H1 (cell line): ENCODE data around the gene SLC2A8. TPM values are rescaled to one million over a fixed set of nuclear protein-coding genes. Genes with fewer than 3 reads are reported as not detected.

Experiments
- CTCF ChIA-PET: fragments of 300-600 bp; sonication (Branson Sonifier 250); formaldehyde crosslinking; loops from one replicate; lab custom pipeline; 2021; ENCODE audit not compliant: partially characterized antibody; lab: Charles Lee
- POLR2A ChIA-PET: fragments of 300-600 bp; sonication (Branson Sonifier 250); formaldehyde crosslinking; loops from one replicate; lab custom pipeline; 2021; ENCODE audit warnings: inconsistent platforms; ENCODE audit not compliant: partially characterized antibody; lab: Charles Lee
- DNase-seq, 2 experiments: peaks; one replicate each; pipeline versions ENCODE4 v3.0.0 to v3.0.0-alpha.2; 2010 to 2022; ENCODE audit warnings: low spot score in 2 of 2, low read depth in 1 of 2, mixed read lengths in 1 of 2
- FAIRE-seq: peaks from 2 replicates; lab custom pipeline; 2011; peaks lifted over from hg19 to GRCh38; lab: Jason Lieb, UNC
- H2AFZ ChIP-seq: 2 replicates; pipeline ENCODE4 v1.8.1; 2012; ENCODE audit warnings: low read length, inconsistent platforms
- H2AK5ac ChIP-seq: 2 replicates; pipeline ENCODE4 v1.6.1; 2013; ENCODE audit warnings: low read depth, low read length
- H2BK120ac ChIP-seq: replicated peaks from 2 replicates; pipeline ENCODE3; 2013; ENCODE audit warnings: low read depth, low read length, inconsistent platforms
- H2BK12ac ChIP-seq: 2 replicates; pipeline ENCODE4 v1.6.1; 2013; ENCODE audit warnings: low read depth, low read length
- H2BK15ac ChIP-seq: 2 replicates; pipeline ENCODE4 v1.6.1; 2013; ENCODE audit warnings: low read length
- H2BK20ac ChIP-seq: 2 replicates; pipeline ENCODE4 v1.6.1; 2013; ENCODE audit warnings: low read length
- H2BK5ac ChIP-seq: 2 replicates; pipeline ENCODE4 v1.6.1; 2013; ENCODE audit warnings: low read depth, low read length
- H3K14ac ChIP-seq: 2 replicates; pipeline ENCODE4 v1.6.1; 2013; ENCODE audit warnings: inconsistent platforms; ENCODE audit not compliant: insufficient read length
- H3K18ac ChIP-seq: 2 replicates; pipeline ENCODE4 v1.6.1; 2013; ENCODE audit warnings: low read length; ENCODE audit errors: extremely low read depth
- H3K23ac ChIP-seq: 2 replicates; pipeline ENCODE4 v1.6.1; 2013; ENCODE audit warnings: inconsistent platforms; ENCODE audit not compliant: insufficient read length
- H3K23me2 ChIP-seq: 2 replicates; pipeline ENCODE4 v1.6.1; 2013; ENCODE audit warnings: low read depth, low read length
- H3K27ac ChIP-seq: 2 replicates; pipeline ENCODE4 v1.6.1; 2011; ENCODE audit warnings: low read depth, low read length, inconsistent platforms
- H3K27me3 ChIP-seq, 4 experiments: replicated peaks in 1 of 4; 1 replicate in 1 of 4; 2 replicates in 3 of 4; pipeline versions ENCODE4 v1.6.1 to v1.8.1; 2011 to 2013; ENCODE audit warnings: low read length in 3 of 4, mild to moderate bottlenecking in 3 of 4, inconsistent platforms in 2 of 4, mixed read lengths in 2 of 4, moderate library complexity in 1 of 4; ENCODE audit not compliant: control insufficient read depth in 3 of 4, insufficient read depth in 3 of 4; ENCODE audit errors: extremely low read depth in 1 of 4
- H3K36me3 ChIP-seq, 4 experiments: 2 replicates each; pipeline versions ENCODE4 v1.6.1 to v1.8.1; 2011 to 2013; ENCODE audit warnings: mild to moderate bottlenecking in 4 of 4, low read length in 3 of 4, moderate library complexity in 2 of 4, control low read depth in 1 of 4, inconsistent platforms in 1 of 4; ENCODE audit not compliant: insufficient read depth in 4 of 4, control insufficient read depth in 2 of 4
- H3K4ac ChIP-seq: replicated peaks from 2 replicates; pipeline ENCODE3; 2013; ENCODE audit warnings: low read length, low read depth, mixed read lengths, inconsistent platforms; ENCODE audit not compliant: insufficient read length
- H3K4me1 ChIP-seq, 4 experiments: replicated peaks in 1 of 4; 1 replicate in 1 of 4; 2 replicates in 3 of 4; pipeline versions ENCODE4 v1.6.1 to v1.8.1; 2011 to 2013; ENCODE audit warnings: low read length in 3 of 4, inconsistent platforms in 2 of 4, mixed read lengths in 1 of 4; ENCODE audit not compliant: insufficient read depth in 4 of 4, control insufficient read depth in 3 of 4
- H3K4me2 ChIP-seq, 2 experiments: 2 replicates each; pipeline versions ENCODE4 v1.6.1 to v1.8.1; 2011 to 2013; ENCODE audit warnings: low read depth in 2 of 2, low read length in 2 of 2, control low read depth in 1 of 2, inconsistent platforms in 1 of 2, mild to moderate bottlenecking in 1 of 2; ENCODE audit not compliant: insufficient read depth in 1 of 2
- H3K4me3 ChIP-seq, 4 experiments: fragments of 200-600, 300-600 bp in 1 of 4; sonication (generic), shearing (Covaris generic), sonication (Bioruptor Twin) in 1 of 4; 2 replicates each; pipeline versions ENCODE4 v1.5.1 to v1.8.1; 2011 to 2016; ENCODE audit warnings: low read length in 4 of 4, low read depth in 3 of 4, control low read depth in 2 of 4, inconsistent platforms in 2 of 4, mild to moderate bottlenecking in 2 of 4, mixed read lengths in 1 of 4, moderate library complexity in 1 of 4; ENCODE audit not compliant: insufficient read depth in 2 of 4; ENCODE audit errors: extremely low read depth in 1 of 4
- H3K56ac ChIP-seq: replicated peaks from 2 replicates; pipeline ENCODE3; 2013; ENCODE audit warnings: low read depth, mild to moderate bottlenecking, mixed read lengths, low read length, inconsistent platforms; ENCODE audit not compliant: insufficient read length
- H3K79me1 ChIP-seq: 2 replicates; pipeline ENCODE4 v1.6.1; 2013; ENCODE audit warnings: low read depth, low read length, control low read depth
- H3K79me2 ChIP-seq, 2 experiments: 2 replicates each; pipeline versions ENCODE4 v1.6.1 to v1.8.1; 2012 to 2013; ENCODE audit warnings: low read length in 2 of 2, mild to moderate bottlenecking in 2 of 2, inconsistent platforms in 1 of 2; ENCODE audit not compliant: insufficient read depth in 2 of 2, control insufficient read depth in 1 of 2
- H3K9ac ChIP-seq, 4 experiments: replicated peaks in 1 of 4; 1 replicate in 1 of 4; 2 replicates in 3 of 4; pipeline versions ENCODE4 v1.6.1 to v1.8.1; 2011 to 2013; ENCODE audit warnings: low read depth in 3 of 4, low read length in 3 of 4, control low read depth in 2 of 4, mild to moderate bottlenecking in 2 of 4, moderate library complexity in 2 of 4, inconsistent platforms in 1 of 4; ENCODE audit errors: extremely low read depth in 1 of 4
- H3K9me3 ChIP-seq, 2 experiments: 2 replicates each; pipeline versions ENCODE4 v1.6.1 to v1.8.1; 2012 to 2013; ENCODE audit warnings: mild to moderate bottlenecking in 2 of 2, moderate library complexity in 2 of 2, control low read depth in 1 of 2, inconsistent platforms in 1 of 2, low read depth in 1 of 2, low read length in 1 of 2, mixed read lengths in 1 of 2; ENCODE audit not compliant: insufficient read depth in 2 of 2
- H4K20me1 ChIP-seq, 2 experiments: replicated peaks in 1 of 2; 2 replicates each; pipeline versions ENCODE3 to v1.8.1; 2011 to 2013; ENCODE audit warnings: inconsistent platforms in 2 of 2, low read length in 2 of 2, mild to moderate bottlenecking in 1 of 2; ENCODE audit not compliant: insufficient read depth in 2 of 2, control insufficient read depth in 1 of 2
- H4K5ac ChIP-seq: 2 replicates; pipeline ENCODE4 v1.6.1; 2013; ENCODE audit warnings: low read length, low read depth, mixed read lengths, inconsistent platforms; ENCODE audit not compliant: insufficient read length
- H4K8ac ChIP-seq: 2 replicates; pipeline ENCODE4 v1.8.0; 2013; ENCODE audit warnings: mild to moderate bottlenecking, moderate library complexity, low read length, inconsistent platforms; ENCODE audit not compliant: insufficient read depth; ENCODE audit errors: extremely low read depth
- H4K91ac ChIP-seq: replicated peaks from 2 replicates; pipeline ENCODE3; 2013; ENCODE audit warnings: low read length, mixed read lengths, inconsistent platforms; ENCODE audit not compliant: insufficient read length
- JUN ChIP-seq: IDR thresholded peaks from 2 replicates; pipeline ENCODE4 v1.6.1; 2011; ENCODE audit warnings: low read depth, mild to moderate bottlenecking, improper control_type of control experiment, low read length
- WGBS, 2 experiments: shearing (Covaris generic) in 1 of 2; methylation state at CpG; one replicate each; pipeline versions ENCODE4 v1.1.6 to v1.1.7; 2013 to 2015; ENCODE audit warnings: low lambda C conversion rate in 2 of 2, mixed read lengths in 2 of 2, inconsistent platforms in 1 of 2, low coverage in 1 of 2, missing lambda C conversion rate in 1 of 2; ENCODE audit not compliant: insufficient replicate concordance in 2 of 2, insufficient coverage in 1 of 2, insufficient read length in 1 of 2; ENCODE audit errors: extremely low coverage in 1 of 2, missing lambda C conversion rate in 1 of 2; 5-methylcytosine and 5-hydroxymethylcytosine counted together
- polyA plus RNA-seq, 7 experiments: library from polyadenylated mRNA; depleted of rRNA in 3 of 7; stranded (reverse) in 5 of 7; unstranded in 2 of 7; fragments of >200 nt in 5 of 7; fragments of 200-250 nt in 2 of 7; gene quantifications; 1 replicate in 5 of 7; 2 replicates in 1 of 7; 4 replicates in 1 of 7; pipeline versions ENCODE4 v1.2.1 to v1.2.3, GENCODE V29; 2011 to 2013; ENCODE audit warnings: missing spikeins in 2 of 7, mixed read lengths in 2 of 7
- total RNA-seq: library from RNA; stranded (reverse); fragmentation: NEBNext Ultra II Directional; extraction: Animal tissue kit (Norgen Biotek cat#: 25700); gene quantifications from 2 replicates; pipeline ENCODE4 v1.2.1, GENCODE V29; 2021

SLC2A8 gene
- total and polyA plus RNA-seq, 2 of the 8 experiments (the other 6 are each of a cell fraction or from before 2014, with no cell fraction given) = 24.6 to 36.4 TPM

DNA sequence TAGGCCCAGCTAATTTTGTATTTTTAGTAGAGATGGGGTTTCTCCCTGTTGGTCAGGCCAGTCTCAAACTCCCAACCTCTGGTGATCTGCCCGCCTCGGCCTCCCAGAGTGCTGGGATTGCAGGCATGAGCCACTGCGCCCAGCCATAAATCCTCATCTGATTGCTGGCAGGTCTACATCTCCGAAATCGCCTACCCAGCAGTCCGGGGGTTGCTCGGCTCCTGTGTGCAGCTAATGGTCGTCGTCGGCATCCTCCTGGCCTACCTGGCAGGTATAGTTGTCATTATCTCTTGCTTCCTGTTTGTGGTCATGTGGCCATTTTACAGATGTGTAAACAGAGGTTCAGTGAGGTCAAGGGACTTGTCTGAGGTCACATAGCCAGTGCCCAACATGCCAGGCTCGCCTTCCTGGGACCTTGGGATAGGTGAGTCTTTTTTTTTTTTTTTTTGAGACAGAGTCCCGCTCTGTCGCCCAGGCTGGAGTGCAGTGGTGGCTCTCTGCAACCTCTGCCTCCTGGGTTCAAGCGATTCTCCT is 2.8 kb downstream of the SLC2A8 start:
- Histone ChIP-seq H2BK120ac (no peak overlapping the region), H3K9ac (no peak overlapping the region), H2BK5ac (no peak overlapping the region), H2BK20ac (no peak overlapping the region), H4K5ac (no peak overlapping the region), H2AK5ac (no peak overlapping the region), H2BK12ac (no peak overlapping the region), H3K79me1 (peaks cover 3% of the 10 kb centered on the region), H3K4me1 (peaks cover 0 to 15% (median 6%) of the 10 kb centered on the region in 4 experiments; a peak in 6 of 7 replicates), H3K4me3 (no peak overlapping the region), H3K14ac (no peak overlapping the region), H4K20me1 (peaks cover 10 to 14% of the 10 kb centered on the region in 2 experiments), H4K8ac (no peak overlapping the region), H3K27ac (no peak overlapping the region), H3K4ac (no peak overlapping the region), H3K79me2 (peaks cover 0 to 15% of the 10 kb centered on the region in 2 experiments; a peak in 1 of 4 replicates), H3K56ac (no peak overlapping the region), H4K91ac (no peak overlapping the region), H2AFZ (no peak overlapping the region), H3K4me2 (no peak overlapping the region), H3K23ac (no peak overlapping the region), H3K18ac (no peak overlapping the region), H2BK15ac (no peak overlapping the region), H3K9me3 (no peaks in the 10 kb centered on the region), H3K23me2 (peaks cover 14% of the 10 kb centered on the region), H3K36me3 (peaks cover 0 to 11% (median 4%) of the 10 kb centered on the region in 4 experiments; a peak in 5 of 8 replicates), H3K27me3 (peaks cover 0 to 6% (median 0%) of the 10 kb centered on the region in 4 experiments; a peak in 3 of 7 replicates)
- FAIRE-seq (no peak), DNase-seq (no peak)
- CTCF ChIA-PET = interaction anchor here (1.0 to 4.8 kb wide), 8 partner anchors 18 to 194 kb away, joined by 3 to 21 read pairs (median 6); no protein-coding TSS in a partner anchor
- 93% methylated on average over 12 of the region's 14 CpGs; no CpG with 5 or more reads in 1 of the 2 experiments for WGBS, 2 experiments
- no peak for TF ChIP-seq JUN
- POLR2A ChIA-PET = interaction anchor here (1.5 to 3.5 kb wide), 3 partner anchors 10 to 51 kb away, joined by 3 to 24 read pairs (median 4); partner anchors contain the start of genes LRSAM1 and RPL12
